H1 (cell line): ENCODE measurements around the gene HLF. TPM values are rescaled to one million over a fixed set of nuclear protein-coding genes. Genes with fewer than 3 reads are reported as not detected.

Experiments
- CTCF ChIA-PET: fragments of 300-600 bp; sonication (Branson Sonifier 250); formaldehyde crosslinking; loops from one replicate; lab custom pipeline; 2021; ENCODE audit not compliant: partially characterized antibody; lab: Charles Lee
- POLR2A ChIA-PET: fragments of 300-600 bp; sonication (Branson Sonifier 250); formaldehyde crosslinking; loops from one replicate; lab custom pipeline; 2021; ENCODE audit warnings: inconsistent platforms; ENCODE audit not compliant: partially characterized antibody; lab: Charles Lee
- DNase-seq, 2 experiments: peaks; one replicate each; pipeline versions ENCODE4 v3.0.0 to v3.0.0-alpha.2; 2010 to 2022; ENCODE audit warnings: low spot score in 2 of 2, low read depth in 1 of 2, mixed read lengths in 1 of 2
- FAIRE-seq: peaks from 2 replicates; lab custom pipeline; 2011; peaks lifted over from hg19 to GRCh38; lab: Jason Lieb, UNC
- H2AFZ ChIP-seq: 2 replicates; pipeline ENCODE4 v1.8.1; 2012; ENCODE audit warnings: low read length, inconsistent platforms
- H2AK5ac ChIP-seq: 2 replicates; pipeline ENCODE4 v1.6.1; 2013; ENCODE audit warnings: low read depth, low read length
- H2BK120ac ChIP-seq: replicated peaks from 2 replicates; pipeline ENCODE3; 2013; ENCODE audit warnings: low read depth, low read length, inconsistent platforms
- H2BK12ac ChIP-seq: 2 replicates; pipeline ENCODE4 v1.6.1; 2013; ENCODE audit warnings: low read depth, low read length
- H2BK15ac ChIP-seq: 2 replicates; pipeline ENCODE4 v1.6.1; 2013; ENCODE audit warnings: low read length
- H2BK20ac ChIP-seq: 2 replicates; pipeline ENCODE4 v1.6.1; 2013; ENCODE audit warnings: low read length
- H2BK5ac ChIP-seq: 2 replicates; pipeline ENCODE4 v1.6.1; 2013; ENCODE audit warnings: low read depth, low read length
- H3K14ac ChIP-seq: 2 replicates; pipeline ENCODE4 v1.6.1; 2013; ENCODE audit warnings: inconsistent platforms; ENCODE audit not compliant: insufficient read length
- H3K18ac ChIP-seq: 2 replicates; pipeline ENCODE4 v1.6.1; 2013; ENCODE audit warnings: low read length; ENCODE audit errors: extremely low read depth
- H3K23ac ChIP-seq: 2 replicates; pipeline ENCODE4 v1.6.1; 2013; ENCODE audit warnings: inconsistent platforms; ENCODE audit not compliant: insufficient read length
- H3K23me2 ChIP-seq: 2 replicates; pipeline ENCODE4 v1.6.1; 2013; ENCODE audit warnings: low read depth, low read length
- H3K27ac ChIP-seq: 2 replicates; pipeline ENCODE4 v1.6.1; 2011; ENCODE audit warnings: low read depth, low read length, inconsistent platforms
- H3K27me3 ChIP-seq, 4 experiments: replicated peaks in 1 of 4; 1 replicate in 1 of 4; 2 replicates in 3 of 4; pipeline versions ENCODE4 v1.6.1 to v1.8.1; 2011 to 2013; ENCODE audit warnings: low read length in 3 of 4, mild to moderate bottlenecking in 3 of 4, inconsistent platforms in 2 of 4, mixed read lengths in 2 of 4, moderate library complexity in 1 of 4; ENCODE audit not compliant: control insufficient read depth in 3 of 4, insufficient read depth in 3 of 4; ENCODE audit errors: extremely low read depth in 1 of 4
- H3K36me3 ChIP-seq, 4 experiments: 2 replicates each; pipeline versions ENCODE4 v1.6.1 to v1.8.1; 2011 to 2013; ENCODE audit warnings: mild to moderate bottlenecking in 4 of 4, low read length in 3 of 4, moderate library complexity in 2 of 4, control low read depth in 1 of 4, inconsistent platforms in 1 of 4; ENCODE audit not compliant: insufficient read depth in 4 of 4, control insufficient read depth in 2 of 4
- H3K4ac ChIP-seq: replicated peaks from 2 replicates; pipeline ENCODE3; 2013; ENCODE audit warnings: low read length, low read depth, mixed read lengths, inconsistent platforms; ENCODE audit not compliant: insufficient read length
- H3K4me1 ChIP-seq, 4 experiments: replicated peaks in 1 of 4; 1 replicate in 1 of 4; 2 replicates in 3 of 4; pipeline versions ENCODE4 v1.6.1 to v1.8.1; 2011 to 2013; ENCODE audit warnings: low read length in 3 of 4, inconsistent platforms in 2 of 4, mixed read lengths in 1 of 4; ENCODE audit not compliant: insufficient read depth in 4 of 4, control insufficient read depth in 3 of 4
- H3K4me2 ChIP-seq, 2 experiments: 2 replicates each; pipeline versions ENCODE4 v1.6.1 to v1.8.1; 2011 to 2013; ENCODE audit warnings: low read depth in 2 of 2, low read length in 2 of 2, control low read depth in 1 of 2, inconsistent platforms in 1 of 2, mild to moderate bottlenecking in 1 of 2; ENCODE audit not compliant: insufficient read depth in 1 of 2
- H3K4me3 ChIP-seq, 4 experiments: fragments of 200-600, 300-600 bp in 1 of 4; sonication (generic), shearing (Covaris generic), sonication (Bioruptor Twin) in 1 of 4; 2 replicates each; pipeline versions ENCODE4 v1.5.1 to v1.8.1; 2011 to 2016; ENCODE audit warnings: low read length in 4 of 4, low read depth in 3 of 4, control low read depth in 2 of 4, inconsistent platforms in 2 of 4, mild to moderate bottlenecking in 2 of 4, mixed read lengths in 1 of 4, moderate library complexity in 1 of 4; ENCODE audit not compliant: insufficient read depth in 2 of 4; ENCODE audit errors: extremely low read depth in 1 of 4
- H3K56ac ChIP-seq: replicated peaks from 2 replicates; pipeline ENCODE3; 2013; ENCODE audit warnings: low read depth, mild to moderate bottlenecking, mixed read lengths, low read length, inconsistent platforms; ENCODE audit not compliant: insufficient read length
- H3K79me1 ChIP-seq: 2 replicates; pipeline ENCODE4 v1.6.1; 2013; ENCODE audit warnings: low read depth, low read length, control low read depth
- H3K79me2 ChIP-seq, 2 experiments: 2 replicates each; pipeline versions ENCODE4 v1.6.1 to v1.8.1; 2012 to 2013; ENCODE audit warnings: low read length in 2 of 2, mild to moderate bottlenecking in 2 of 2, inconsistent platforms in 1 of 2; ENCODE audit not compliant: insufficient read depth in 2 of 2, control insufficient read depth in 1 of 2
- H3K9ac ChIP-seq, 4 experiments: replicated peaks in 1 of 4; 1 replicate in 1 of 4; 2 replicates in 3 of 4; pipeline versions ENCODE4 v1.6.1 to v1.8.1; 2011 to 2013; ENCODE audit warnings: low read depth in 3 of 4, low read length in 3 of 4, control low read depth in 2 of 4, mild to moderate bottlenecking in 2 of 4, moderate library complexity in 2 of 4, inconsistent platforms in 1 of 4; ENCODE audit errors: extremely low read depth in 1 of 4
- H3K9me3 ChIP-seq, 2 experiments: 2 replicates each; pipeline versions ENCODE4 v1.6.1 to v1.8.1; 2012 to 2013; ENCODE audit warnings: mild to moderate bottlenecking in 2 of 2, moderate library complexity in 2 of 2, control low read depth in 1 of 2, inconsistent platforms in 1 of 2, low read depth in 1 of 2, low read length in 1 of 2, mixed read lengths in 1 of 2; ENCODE audit not compliant: insufficient read depth in 2 of 2
- H4K20me1 ChIP-seq, 2 experiments: replicated peaks in 1 of 2; 2 replicates each; pipeline versions ENCODE3 to v1.8.1; 2011 to 2013; ENCODE audit warnings: inconsistent platforms in 2 of 2, low read length in 2 of 2, mild to moderate bottlenecking in 1 of 2; ENCODE audit not compliant: insufficient read depth in 2 of 2, control insufficient read depth in 1 of 2
- H4K5ac ChIP-seq: 2 replicates; pipeline ENCODE4 v1.6.1; 2013; ENCODE audit warnings: low read length, low read depth, mixed read lengths, inconsistent platforms; ENCODE audit not compliant: insufficient read length
- H4K8ac ChIP-seq: 2 replicates; pipeline ENCODE4 v1.8.0; 2013; ENCODE audit warnings: mild to moderate bottlenecking, moderate library complexity, low read length, inconsistent platforms; ENCODE audit not compliant: insufficient read depth; ENCODE audit errors: extremely low read depth
- H4K91ac ChIP-seq: replicated peaks from 2 replicates; pipeline ENCODE3; 2013; ENCODE audit warnings: low read length, mixed read lengths, inconsistent platforms; ENCODE audit not compliant: insufficient read length
- JUN ChIP-seq: IDR thresholded peaks from 2 replicates; pipeline ENCODE4 v1.6.1; 2011; ENCODE audit warnings: low read depth, mild to moderate bottlenecking, improper control_type of control experiment, low read length
- WGBS, 2 experiments: shearing (Covaris generic) in 1 of 2; methylation state at CpG; one replicate each; pipeline versions ENCODE4 v1.1.6 to v1.1.7; 2013 to 2015; ENCODE audit warnings: low lambda C conversion rate in 2 of 2, mixed read lengths in 2 of 2, inconsistent platforms in 1 of 2, low coverage in 1 of 2, missing lambda C conversion rate in 1 of 2; ENCODE audit not compliant: insufficient replicate concordance in 2 of 2, insufficient coverage in 1 of 2, insufficient read length in 1 of 2; ENCODE audit errors: extremely low coverage in 1 of 2, missing lambda C conversion rate in 1 of 2; 5-methylcytosine and 5-hydroxymethylcytosine counted together
- polyA plus RNA-seq, 7 experiments: library from polyadenylated mRNA; depleted of rRNA in 3 of 7; stranded (reverse) in 5 of 7; unstranded in 2 of 7; fragments of >200 nt in 5 of 7; fragments of 200-250 nt in 2 of 7; gene quantifications; 1 replicate in 5 of 7; 2 replicates in 1 of 7; 4 replicates in 1 of 7; pipeline versions ENCODE4 v1.2.1 to v1.2.3, GENCODE V29; 2011 to 2013; ENCODE audit warnings: missing spikeins in 2 of 7, mixed read lengths in 2 of 7
- total RNA-seq: library from RNA; stranded (reverse); fragmentation: NEBNext Ultra II Directional; extraction: Animal tissue kit (Norgen Biotek cat#: 25700); gene quantifications from 2 replicates; pipeline ENCODE4 v1.2.1, GENCODE V29; 2021

The HLF gene
- total and polyA plus RNA-seq, 2 of the 8 experiments (the other 6 are each of a cell fraction or from before 2014, with no cell fraction given) = 0.39 to 0.60 TPM

DNA sequence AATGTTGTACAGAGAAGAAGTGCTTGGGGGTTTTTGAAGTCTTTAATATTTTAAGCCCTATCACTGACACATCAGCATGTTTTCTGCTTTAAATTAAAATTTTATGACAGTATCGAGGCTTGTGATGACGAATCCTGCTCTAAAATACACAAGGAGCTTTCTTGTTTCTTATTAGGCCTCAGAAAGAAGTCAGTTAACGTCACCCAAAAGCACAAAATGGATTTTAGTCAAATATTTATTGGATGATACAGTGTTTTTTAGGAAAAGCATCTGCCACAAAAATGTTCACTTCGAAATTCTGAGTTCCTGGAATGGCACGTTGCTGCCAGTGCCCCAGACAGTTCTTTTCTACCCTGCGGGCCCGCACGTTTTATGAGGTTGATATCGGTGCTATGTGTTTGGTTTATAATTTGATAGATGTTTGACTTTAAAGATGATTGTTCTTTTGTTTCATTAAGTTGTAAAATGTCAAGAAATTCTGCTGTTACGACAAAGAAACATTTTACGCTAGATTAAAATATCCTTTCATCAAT, 57.8 kb downstream of the HLF start:
- Histone ChIP-seq H2AK5ac (no peak overlapping the region), H4K8ac (no peak overlapping the region), H3K9me3 (no peaks in the 10 kb centered on the region), H3K4ac (no peak overlapping the region), H3K36me3 (no peaks in the 10 kb centered on the region), H4K91ac (no peak overlapping the region), H3K23ac (no peak overlapping the region), H4K5ac (no peak overlapping the region), H2BK20ac (no peak overlapping the region), H3K4me3 (no peak overlapping the region), H3K27ac (no peak overlapping the region), H3K79me1 (no peaks in the 10 kb centered on the region), H3K4me1 (no peaks in the 10 kb centered on the region), H3K14ac (no peak overlapping the region), H3K27me3 (no peaks in the 10 kb centered on the region), H3K79me2 (no peaks in the 10 kb centered on the region), H3K23me2 (no peaks in the 10 kb centered on the region), H2AFZ (no peak overlapping the region), H2BK12ac (no peak overlapping the region), H2BK120ac (no peak overlapping the region), H3K4me2 (no peak overlapping the region), H2BK5ac (no peak overlapping the region), H3K9ac (no peak overlapping the region), H4K20me1 (no peaks in the 10 kb centered on the region), H2BK15ac (no peak overlapping the region), H3K18ac (no peak overlapping the region), H3K56ac (no peak overlapping the region)
- POLR2A ChIA-PET = no interaction called here
- no peak for TF ChIP-seq JUN
- FAIRE-seq = no peak
- no peak for DNase-seq
- 86% methylated on average over 11 of the region's 11 CpGs; no CpG with 5 or more reads in 1 of the 2 experiments for WGBS, 2 experiments
- CTCF ChIA-PET = interaction anchor here (0.6 kb wide), 1 partner anchor 330 kb away, joined by 3 read pairs; no protein-coding TSS in a partner anchor
